Tibial nerve (tissue), 4 donors: Measurements from ENCODE around the gene CD244. TPM values are rescaled to one million over a fixed set of nuclear protein-coding genes. Genes with fewer than 3 reads are reported as not detected.

Experiments used
- DNase-seq, 2 donors: peaks; one replicate each; pipeline ENCODE4 v3.0.0-alpha.2; 2019; ENCODE audit warnings: low spot score in 2 of 2
- H3K27ac ChIP-seq, 4 donors: fragments of 200-600 bp; sonication (generic) in 3 of 4; one replicate each; pipeline ENCODE4 v1.5.1; 2017 to 2019; ENCODE audit warnings: mild to moderate bottlenecking in 1 of 4
- H3K27me3 ChIP-seq, 2 donors: fragments of 200-600 bp; sonication (generic) in 1 of 2; one replicate each; pipeline versions ENCODE4 v1.5.1 to v1.6.0; 2017 to 2019
- H3K36me3 ChIP-seq, 3 donors: fragments of 200-600 bp; sonication (generic); one replicate each; pipeline ENCODE4 v1.5.1; 2018 to 2019
- H3K4me1 ChIP-seq, 4 donors: fragments of 200-600 bp; sonication (generic) in 3 of 4; one replicate each; pipeline ENCODE4 v1.5.1; 2017 to 2019
- H3K4me3 ChIP-seq, 4 donors: fragments of 200-600 bp; sonication (generic) in 3 of 4; one replicate each; pipeline ENCODE4 v1.5.1; 2017 to 2019; ENCODE audit warnings: mild to moderate bottlenecking in 1 of 4, moderate library complexity in 1 of 4
- H3K9me3 ChIP-seq, 4 donors: fragments of 200-600 bp; sonication (generic) in 3 of 4; one replicate each; pipeline ENCODE4 v1.5.1; 2017 to 2019
- EP300 ChIP-seq, 2 donors: sonication (generic); formaldehyde crosslinking; IDR thresholded peaks; one replicate each; pipeline ENCODE4 v1.6.1; 2017; ENCODE audit warnings: antibody characterized with exemption in 2 of 2, mild to moderate bottlenecking in 1 of 2
- POLR2A ChIP-seq, 2 donors: fragments of 450-650 bp; IDR thresholded peaks; one replicate each; pipeline ENCODE4 v1.6.1; 2017; ENCODE audit warnings: antibody characterized with exemption in 2 of 2, mild to moderate bottlenecking in 2 of 2, moderate library complexity in 2 of 2
- WGBS, 2 donors: methylation state at CpG; one replicate each; pipeline ENCODE4 v1.1.5; 2018; 5-methylcytosine and 5-hydroxymethylcytosine counted together
- total RNA-seq, 4 donors: library from RNA; depleted of rRNA; stranded (reverse); fragments of >200 nt; gene quantifications; one replicate each; pipeline ENCODE4 v1.1.0, GENCODE V29; 2016
- TF ChIP-seq, protein P1 (sequence below), 5 experiments: fragments of 200-600 bp in 3 of 5; fragments of 450-650 bp in 2 of 5; sonication (generic) in 3 of 5; IDR thresholded peaks; one replicate each; pipeline ENCODE4 v1.5.1; 2016 to 2019; ENCODE audit warnings: antibody characterized with exemption in 5 of 5, mild to moderate bottlenecking in 3 of 5, moderate library complexity in 2 of 5

Gene CD244, protein sequence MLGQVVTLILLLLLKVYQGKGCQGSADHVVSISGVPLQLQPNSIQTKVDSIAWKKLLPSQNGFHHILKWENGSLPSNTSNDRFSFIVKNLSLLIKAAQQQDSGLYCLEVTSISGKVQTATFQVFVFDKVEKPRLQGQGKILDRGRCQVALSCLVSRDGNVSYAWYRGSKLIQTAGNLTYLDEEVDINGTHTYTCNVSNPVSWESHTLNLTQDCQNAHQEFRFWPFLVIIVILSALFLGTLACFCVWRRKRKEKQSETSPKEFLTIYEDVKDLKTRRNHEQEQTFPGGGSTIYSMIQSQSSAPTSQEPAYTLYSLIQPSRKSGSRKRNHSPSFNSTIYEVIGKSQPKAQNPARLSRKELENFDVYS
- total RNA-seq, result under 1 TPM in 3 of 4 donors, not detected in 1; 0.63 to 0.98 (median 0.90) TPM

DNA sequence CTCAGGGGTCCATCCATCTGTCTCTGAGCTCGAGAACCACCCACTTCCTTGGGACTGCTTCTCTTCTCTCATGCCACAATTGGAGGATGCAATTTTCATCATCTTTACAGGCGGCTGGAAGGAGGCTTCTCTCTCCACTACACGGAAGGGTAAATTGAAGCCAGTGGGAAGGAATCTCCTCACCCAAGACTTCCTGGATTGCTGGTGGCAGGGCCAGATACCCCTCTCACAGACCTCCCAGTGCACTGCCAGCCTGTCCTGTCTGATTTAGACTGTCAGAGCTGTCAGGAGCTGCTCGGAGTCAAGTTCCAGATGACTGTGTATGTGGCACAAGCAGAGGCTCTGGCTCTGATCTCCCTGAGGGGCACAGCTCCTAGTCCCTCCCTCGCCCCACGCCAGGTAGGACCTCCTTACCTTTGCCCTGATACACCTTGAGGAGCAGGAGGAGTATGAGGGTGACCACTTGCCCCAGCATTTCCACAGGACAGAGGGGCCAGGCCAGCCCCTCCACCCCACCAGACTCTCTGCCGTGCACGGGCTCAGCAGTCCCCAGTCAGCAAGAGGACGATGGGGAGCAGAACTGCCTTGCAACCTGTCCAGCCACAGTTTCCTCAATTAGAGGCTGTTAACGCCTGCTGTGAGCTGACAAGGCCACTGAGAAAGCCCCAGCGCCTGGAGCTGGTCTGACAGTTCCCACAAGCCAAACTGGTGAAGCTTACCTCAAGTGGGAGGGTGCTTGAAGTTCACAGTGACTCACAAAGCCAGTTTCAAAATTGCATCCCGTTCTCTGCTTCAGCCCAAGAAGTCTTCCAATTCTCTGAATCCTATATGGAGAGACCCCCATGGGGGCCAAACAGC is at the start of gene CD244:
TSS of gene CD244 (minus strand) at position 685 of the 858 bp plus-strand sequence. CDS start at position 475, 210 bp downstream.
- Histone ChIP-seq H3K27me3 (no peaks in the 10 kb centered on the region), H3K4me3 (no peak within 1 kb of the TSS), H3K4me1 (no peaks in the 10 kb centered on the region), H3K9me3 (no peaks in the 10 kb centered on the region), H3K36me3 (no peaks in the 10 kb centered on the region), H3K27ac (peak within 1 kb of the TSS in 1 of 4 donors; percentile 28)
- TF ChIP-seq POLR2A (IDR thresholded peaks at IDR 0.05) (no peak), EP300 (IDR thresholded peaks at IDR 0.05) (no peak)
- TF ChIP-seq, protein P1, sequence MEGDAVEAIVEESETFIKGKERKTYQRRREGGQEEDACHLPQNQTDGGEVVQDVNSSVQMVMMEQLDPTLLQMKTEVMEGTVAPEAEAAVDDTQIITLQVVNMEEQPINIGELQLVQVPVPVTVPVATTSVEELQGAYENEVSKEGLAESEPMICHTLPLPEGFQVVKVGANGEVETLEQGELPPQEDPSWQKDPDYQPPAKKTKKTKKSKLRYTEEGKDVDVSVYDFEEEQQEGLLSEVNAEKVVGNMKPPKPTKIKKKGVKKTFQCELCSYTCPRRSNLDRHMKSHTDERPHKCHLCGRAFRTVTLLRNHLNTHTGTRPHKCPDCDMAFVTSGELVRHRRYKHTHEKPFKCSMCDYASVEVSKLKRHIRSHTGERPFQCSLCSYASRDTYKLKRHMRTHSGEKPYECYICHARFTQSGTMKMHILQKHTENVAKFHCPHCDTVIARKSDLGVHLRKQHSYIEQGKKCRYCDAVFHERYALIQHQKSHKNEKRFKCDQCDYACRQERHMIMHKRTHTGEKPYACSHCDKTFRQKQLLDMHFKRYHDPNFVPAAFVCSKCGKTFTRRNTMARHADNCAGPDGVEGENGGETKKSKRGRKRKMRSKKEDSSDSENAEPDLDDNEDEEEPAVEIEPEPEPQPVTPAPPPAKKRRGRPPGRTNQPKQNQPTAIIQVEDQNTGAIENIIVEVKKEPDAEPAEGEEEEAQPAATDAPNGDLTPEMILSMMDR (IDR thresholded peaks at IDR 0.05), result no peak
- WGBS, 2 donors, result 36 to 48% methylated on average over 8 to 12 of the region's 12 CpGs
- no peak for DNase-seq

DNA sequence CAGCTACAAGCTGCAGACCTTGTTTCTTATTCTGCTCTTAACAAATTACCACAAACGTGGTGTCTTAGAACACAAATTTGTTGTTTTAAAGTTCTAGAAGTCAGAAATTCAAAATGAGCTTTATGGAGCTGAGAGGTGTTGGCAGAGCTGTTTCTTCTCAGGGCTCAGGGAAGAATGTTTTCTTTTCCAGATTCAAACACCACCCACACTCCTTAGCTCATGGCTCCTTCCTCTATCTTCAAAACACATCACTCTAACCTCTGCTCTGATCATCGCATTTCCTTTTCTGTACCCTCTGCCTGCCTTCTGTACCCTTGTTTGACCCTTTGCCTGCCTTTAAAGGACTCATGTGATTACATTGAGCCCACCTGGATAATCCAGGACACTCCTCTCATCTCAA is 49.2 kb upstream of the CD244 start:
- TF ChIP-seq POLR2A (IDR thresholded peaks at IDR 0.05), result no peak
- TF ChIP-seq, protein P1 (IDR thresholded peaks at IDR 0.05), result no peak
- no peak for TF ChIP-seq EP300 (IDR thresholded peaks at IDR 0.05)

DNA sequence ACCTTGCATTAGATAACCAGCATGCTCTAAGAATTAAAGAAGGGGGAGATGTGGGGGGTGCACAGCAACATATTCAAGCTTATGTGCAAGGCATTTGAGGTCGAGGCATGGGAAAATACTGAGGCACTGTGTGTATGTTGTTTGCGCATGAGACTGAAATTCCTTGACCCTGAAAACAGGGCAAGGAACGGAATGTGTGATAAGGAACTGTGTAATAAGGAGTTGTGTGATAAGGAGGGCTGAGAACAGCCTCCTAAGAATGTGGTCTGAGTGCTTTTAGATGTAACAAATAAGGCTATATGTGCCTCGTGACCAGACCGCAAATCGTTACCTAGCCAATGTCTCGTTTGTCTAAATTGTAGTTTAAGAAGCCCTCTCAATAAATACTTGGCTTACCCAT is 48.8 kb upstream of the CD244 start:
- TF ChIP-seq, protein P1 (IDR thresholded peaks at IDR 0.05), result no peak
- TF ChIP-seq EP300 (IDR thresholded peaks at IDR 0.05) (no peak), POLR2A (IDR thresholded peaks at IDR 0.05) (no peak)
- Histone ChIP-seq H3K36me3 (no peaks in the 10 kb centered on the region), H3K27me3 (no peaks in the 10 kb centered on the region), H3K9me3 (no peaks in the 10 kb centered on the region), H3K27ac (no peak overlapping the region), H3K4me1 (no peaks in the 10 kb centered on the region), H3K4me3 (no peak overlapping the region)
- 35 to 40% methylated on average over 7 of the region's 7 CpGs for WGBS, 2 donors
- DNase-seq, result no peak

More for the DNA sequence above, 49.2 kb upstream of the CD244 start:
- Histone ChIP-seq H3K9me3 (no peaks in the 10 kb centered on the region), H3K4me1 (no peaks in the 10 kb centered on the region), H3K27ac (no peak overlapping the region), H3K27me3 (no peaks in the 10 kb centered on the region), H3K4me3 (no peak overlapping the region), H3K36me3 (no peaks in the 10 kb centered on the region)
- 41 to 46% methylated on average over 2 of the region's 2 CpGs for WGBS, 2 donors
- no peak for DNase-seq

DNA sequence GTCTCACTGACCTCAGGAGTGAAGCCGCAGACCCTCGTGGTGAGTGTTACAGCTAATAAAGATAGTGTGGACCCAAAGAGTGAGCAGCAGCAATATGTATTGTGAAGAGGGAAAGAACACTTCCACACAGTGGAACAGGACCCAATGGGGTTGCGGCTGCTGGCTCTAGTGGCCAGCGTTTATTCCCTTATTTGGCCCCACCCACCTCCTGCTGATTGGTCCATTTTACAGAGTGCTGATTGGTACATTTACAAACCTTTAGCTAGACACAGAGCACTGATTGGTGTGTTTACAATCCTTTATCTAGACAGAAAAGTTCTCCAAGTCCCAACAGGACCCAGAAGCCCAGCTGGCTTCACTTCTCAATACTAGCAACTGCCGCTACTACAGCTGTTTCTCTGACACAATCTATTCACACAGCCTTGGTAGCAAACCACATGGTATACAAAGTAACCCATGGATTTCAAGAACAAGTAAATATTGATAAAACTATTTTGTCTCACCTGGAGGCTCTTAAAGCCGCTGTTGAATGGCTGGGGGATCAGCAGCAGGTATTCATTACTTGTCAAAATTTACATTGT is 47.6 kb upstream of the CD244 start:
- TF ChIP-seq EP300 (IDR thresholded peaks at IDR 0.05) (no peak), POLR2A (IDR thresholded peaks at IDR 0.05) (no peak)
- TF ChIP-seq, protein P1 (IDR thresholded peaks at IDR 0.05), result no peak
- Histone ChIP-seq H3K4me3 (no peak overlapping the region), H3K4me1 (no peaks in the 10 kb centered on the region), H3K27ac (no peak overlapping the region), H3K36me3 (no peaks in the 10 kb centered on the region), H3K27me3 (no peaks in the 10 kb centered on the region), H3K9me3 (no peaks in the 10 kb centered on the region)
- no peak for DNase-seq
- 74 to 82% methylated on average over 6 of the region's 6 CpGs for WGBS, 2 donors
